GM21737 (cell line): ENCODE data around the gene RUBCN.

Experiments
- ATAC-seq: cut with Tn5 transposase; IDR thresholded peaks from one replicate; pipeline ENCODE4 v1.9.1; 2021; ENCODE audit warnings: mild to moderate bottlenecking, moderate library complexity; ENCODE audit not compliant: unreplicated experiment

Gene RUBCN

GRCh38 chr3:197736491-197737318, at the start of gene RUBCN:
RUBCN (minus strand) TSS chr3:197736904; CDS start chr3:197736719, 185 bp downstream.
- ATAC-seq: peak; percentile 78

DNA sequence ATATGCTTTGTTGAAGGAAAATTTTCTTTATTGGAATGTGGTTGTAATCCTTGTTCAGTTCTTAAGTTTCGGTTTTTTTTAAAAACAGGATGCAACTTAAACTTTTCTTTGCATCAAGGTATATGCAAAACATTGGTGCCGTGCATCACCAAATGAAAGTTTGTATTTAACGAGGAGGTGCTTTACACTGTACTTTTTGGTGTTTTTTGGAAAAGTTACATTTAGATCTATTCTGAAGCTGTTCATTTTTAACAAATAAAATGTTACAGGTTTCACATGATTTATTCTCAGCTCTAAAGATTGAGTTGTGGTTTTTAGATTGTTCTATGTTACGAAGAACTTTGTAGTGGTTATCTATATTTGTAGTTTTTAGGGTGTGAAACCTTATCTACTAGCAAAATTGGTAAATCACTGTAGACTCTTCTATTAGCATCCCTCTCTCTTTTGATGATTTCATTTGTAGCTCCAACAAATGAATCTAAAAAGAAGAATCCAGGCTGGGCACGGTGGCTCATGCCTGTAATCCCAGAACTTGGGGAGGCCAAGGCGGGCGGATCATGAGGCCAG, 47.4 kb upstream of the RUBCN start:
- ATAC-seq: no peak

- ATAC-seq: peak; percentile 55
Measured at GRCh38 chr3:197782230-197782629, 45.5 kb upstream of the RUBCN start.

- no peak for ATAC-seq
Measured at GRCh38 chr3:197775317-197775716, 38.6 kb upstream of the RUBCN start.

GRCh38 chr3:197761784-197762183, 25.1 kb upstream of the RUBCN start:
- no peak for ATAC-seq

DNA sequence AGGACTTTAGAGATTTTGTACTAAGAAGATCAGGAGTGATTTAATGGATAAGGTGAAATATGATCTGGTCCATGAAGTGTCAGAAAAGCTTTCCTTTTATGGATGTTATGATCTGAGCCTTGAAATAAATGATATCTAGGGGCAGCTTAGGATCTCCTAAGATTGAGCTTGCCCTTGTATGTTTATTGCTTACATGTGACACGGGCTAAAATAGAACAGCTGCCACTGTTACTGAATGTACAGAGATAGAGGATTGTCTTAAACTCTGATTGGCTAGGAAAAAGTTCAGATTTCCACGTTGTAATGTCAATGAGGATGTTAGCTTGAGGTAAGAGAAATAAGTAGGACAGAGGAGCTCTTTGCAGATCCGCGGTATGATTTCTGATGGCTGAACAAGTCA, 21.8 kb upstream of the RUBCN start:
- ATAC-seq: no peak

- ATAC-seq: no peak
Measured at GRCh38 chr3:197756704-197757103, 20.0 kb upstream of the RUBCN start.

DNA sequence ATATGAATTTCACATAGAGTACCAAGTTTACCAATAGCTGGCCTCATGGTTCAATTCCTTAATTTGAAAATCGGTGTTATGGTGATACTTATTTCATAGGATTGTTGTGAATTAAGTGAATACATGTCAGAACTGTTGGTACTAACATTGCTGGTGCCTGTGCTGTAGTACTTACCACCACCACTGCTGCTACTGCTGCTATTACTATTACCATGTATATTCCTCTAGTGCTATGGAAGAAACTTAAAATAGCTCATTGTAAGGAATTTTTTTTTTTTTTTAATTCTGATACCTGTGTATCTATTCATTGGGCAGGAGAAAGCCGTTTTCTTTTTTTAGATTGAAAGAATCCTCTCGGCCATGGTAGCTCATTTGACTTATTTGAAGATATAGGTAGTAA, 16.6 kb upstream of the RUBCN start:
- no peak for ATAC-seq

- no peak for ATAC-seq
Measured at GRCh38 chr3:197752107-197752506, 15.4 kb upstream of the RUBCN start.

DNA sequence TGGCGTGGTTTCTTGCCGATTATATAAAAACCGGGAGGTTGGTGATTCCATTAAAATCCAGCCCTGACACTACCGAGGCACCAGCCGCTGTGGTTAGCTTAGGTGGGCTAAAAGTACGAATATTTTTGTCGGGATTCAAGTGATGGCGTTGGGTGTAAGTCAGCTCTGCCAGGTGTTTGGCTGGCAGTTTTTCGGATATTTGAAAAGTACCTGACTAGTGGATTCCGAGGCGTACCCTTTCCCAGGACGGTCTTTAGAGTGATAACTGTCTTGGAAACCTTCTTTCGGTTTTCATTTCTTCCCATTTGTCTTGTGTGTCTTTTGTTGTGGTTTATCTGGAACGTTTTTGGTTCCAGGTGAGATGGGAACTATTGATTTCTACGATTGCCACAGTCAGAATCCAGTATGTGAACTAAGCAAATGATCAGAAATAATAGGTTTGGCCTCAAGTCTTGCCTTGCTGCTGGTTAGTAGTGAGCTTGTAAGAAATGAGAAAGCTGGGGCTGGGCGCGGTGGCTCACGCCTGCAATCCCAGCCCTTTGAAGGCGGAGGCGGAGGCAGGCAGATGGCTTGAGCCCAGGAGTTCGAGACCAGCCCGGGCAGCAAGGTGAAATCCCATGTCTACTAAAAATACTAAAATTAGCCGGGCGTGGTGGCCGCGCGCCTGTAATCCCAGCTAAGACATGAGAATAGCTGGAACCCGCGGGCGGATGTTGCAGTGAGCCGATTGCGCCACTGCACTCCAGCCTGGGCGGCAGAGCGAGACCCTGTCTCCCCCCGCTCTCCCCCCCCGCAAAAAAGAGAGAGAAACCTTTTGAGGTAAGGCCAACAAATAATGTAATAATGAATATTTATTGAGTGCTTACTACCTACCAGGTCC, 14.4 kb upstream of the RUBCN start:
- no peak for ATAC-seq

- peak; percentile 46 for ATAC-seq
Measured at GRCh38 chr3:197750396-197750831, 13.7 kb upstream of the RUBCN start.

GRCh38 chr3:197749601-197750395, 13.1 kb upstream of the RUBCN start, which contains the start of gene FYTTD1:
FYTTD1 (plus strand) TSS chr3:197749883; CDS start chr3:197749972, 89 bp downstream.
- ATAC-seq: peak; percentile 82

DNA sequence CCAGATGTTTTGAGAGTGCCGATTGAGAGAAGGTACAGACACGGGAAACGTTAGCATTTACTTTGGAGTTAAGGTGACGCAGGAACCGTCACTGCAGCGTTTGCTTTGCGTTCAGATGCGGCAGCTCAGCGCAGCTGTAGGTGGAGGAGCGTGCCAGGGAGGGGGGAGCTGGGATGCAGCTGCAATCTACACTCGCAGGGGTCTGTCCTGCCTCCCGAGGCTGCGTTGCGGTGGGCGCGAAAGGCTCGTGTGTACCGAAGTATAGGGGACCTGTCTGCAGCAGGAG, 12.6 kb upstream of the RUBCN start:
- ATAC-seq: peak; percentile 31

DNA sequence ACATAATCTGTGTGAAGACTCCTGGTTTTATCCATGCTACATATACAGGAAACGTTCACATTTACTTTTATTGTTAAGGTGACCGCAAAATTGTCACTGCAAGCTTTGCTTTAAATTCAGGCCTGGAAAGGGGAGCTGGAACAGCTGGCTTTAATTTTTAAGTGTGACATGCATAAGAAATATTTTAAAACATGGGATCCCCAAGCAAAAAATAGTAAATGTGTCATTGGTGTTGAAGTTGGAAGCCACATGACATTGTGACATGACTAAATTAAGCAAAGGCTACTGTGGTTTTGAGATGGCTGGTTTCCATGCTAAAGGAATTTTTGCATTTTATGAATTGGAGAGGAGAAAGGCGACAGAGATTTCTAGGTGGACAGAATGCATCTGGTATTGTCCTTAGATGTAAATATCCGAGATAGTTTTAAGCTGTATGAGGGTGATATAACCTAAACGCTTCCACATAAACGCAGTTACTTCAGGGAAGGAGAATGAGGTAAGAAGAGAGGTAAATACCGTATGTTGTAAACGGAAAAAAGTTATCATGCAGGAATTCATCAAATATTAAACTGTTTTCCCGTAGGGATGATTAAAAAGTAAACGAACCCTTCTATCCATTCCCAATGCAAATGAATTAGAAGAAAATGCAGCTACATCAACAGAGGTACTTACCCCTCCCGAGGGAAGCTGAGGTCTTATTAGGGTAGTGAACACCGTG, 12.1 kb upstream of the RUBCN start:
- ATAC-seq: no peak

DNA sequence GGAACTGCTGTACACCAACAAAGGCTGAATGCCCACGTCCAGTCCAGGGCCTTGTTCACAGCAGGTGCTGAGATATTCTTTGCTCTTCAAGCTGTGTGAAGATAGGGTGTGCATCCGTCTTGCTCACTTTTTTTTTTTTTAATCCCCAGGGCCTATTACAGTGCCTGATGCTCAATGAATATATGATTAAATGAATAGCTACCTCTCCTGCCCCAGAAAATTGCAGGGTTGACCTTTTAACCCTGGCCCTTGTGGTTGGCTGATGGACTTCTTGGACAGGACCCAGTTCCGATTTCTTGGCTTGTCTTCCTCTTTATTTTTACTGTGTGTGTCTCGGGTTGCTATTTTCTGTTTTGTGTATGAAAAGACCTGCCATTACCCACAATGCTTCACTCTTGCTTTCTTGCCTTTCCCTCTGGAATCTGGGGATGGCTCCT, 10.1 kb upstream of the RUBCN start:
- no peak for ATAC-seq

- no peak for ATAC-seq
Measured at GRCh38 chr3:197746209-197746608, 9.5 kb upstream of the RUBCN start.

DNA sequence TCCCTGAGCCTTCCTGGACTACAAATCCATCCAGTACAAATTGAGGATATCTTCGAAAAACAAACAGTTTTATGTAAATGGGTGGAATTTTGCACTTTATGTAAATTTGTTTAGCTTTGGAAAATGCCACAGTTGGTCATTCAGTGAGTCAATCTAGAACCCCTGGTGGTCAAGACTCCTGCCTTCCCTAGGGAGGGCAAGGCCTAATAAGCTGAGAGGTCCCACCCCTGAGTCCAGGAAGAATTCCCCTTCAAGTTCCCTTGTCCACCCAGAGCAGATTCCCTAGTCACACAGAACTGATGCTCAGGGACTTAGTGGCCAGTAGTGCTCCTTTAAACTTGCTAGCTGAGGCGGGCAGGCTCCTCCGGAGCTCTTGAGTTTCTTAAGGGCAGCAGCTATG, 6.1 kb upstream of the RUBCN start:
- no peak for ATAC-seq

DNA sequence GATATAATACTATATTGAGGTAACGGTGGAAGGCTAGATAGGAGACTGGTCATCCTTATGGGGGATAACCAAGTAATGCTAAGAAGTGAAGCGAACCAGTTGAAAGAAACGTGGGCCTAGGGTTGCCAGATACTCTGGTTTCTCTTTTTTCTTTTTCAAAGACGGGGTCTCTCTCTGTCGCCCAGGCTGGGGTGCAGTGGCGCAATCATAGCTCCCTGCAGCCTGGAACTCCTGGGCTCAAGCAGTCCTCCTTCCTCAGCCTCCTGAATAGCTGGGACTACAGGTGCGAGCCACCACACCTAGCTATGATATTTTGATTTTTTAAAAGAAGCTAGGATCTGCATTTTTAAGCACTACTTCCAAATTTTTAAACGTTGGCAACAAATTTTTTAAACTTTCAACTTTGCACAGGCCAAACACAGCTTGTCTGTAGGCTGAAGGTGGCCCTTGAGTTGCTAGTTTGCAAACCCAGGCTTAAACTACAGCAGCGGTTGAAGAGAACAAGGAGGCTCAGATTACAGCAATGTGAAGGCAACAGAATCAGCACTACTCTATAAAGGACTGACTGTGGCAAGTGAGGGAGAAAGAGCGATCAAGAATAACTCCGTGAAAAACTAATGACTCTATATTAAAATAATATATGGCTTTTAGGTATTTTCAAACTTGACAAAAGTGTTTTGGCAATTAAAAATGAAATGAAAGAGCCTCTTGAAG, 1.2 kb upstream of the RUBCN start:
- no peak for ATAC-seq

DNA sequence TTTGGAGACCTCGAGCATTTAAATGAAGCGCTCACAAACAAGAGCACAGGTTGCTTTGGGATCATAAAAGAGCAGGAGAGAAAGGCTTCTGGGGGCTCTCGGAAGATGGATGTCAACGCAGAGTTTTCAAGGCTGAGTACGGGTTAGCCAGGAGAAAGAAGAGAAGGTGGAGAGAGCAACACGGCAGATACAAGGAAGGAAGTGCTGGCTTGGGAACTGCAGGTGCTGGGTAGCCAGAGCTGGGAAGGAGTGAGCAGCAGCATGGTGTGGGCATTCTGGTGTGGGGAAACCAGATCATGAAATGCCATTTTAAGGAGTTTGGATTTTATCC, 580 bp upstream of the RUBCN start:
- no peak for ATAC-seq
